Fibroblast of lung (primary cell): ENCODE data around the gene DAPK1.

Source experiments
- CTCF ChIP-seq, 2 donors: IDR thresholded peaks in 1 of 2; conservative IDR thresholded peaks in 1 of 2; 1 replicate in 1 of 2; 2 replicates in 1 of 2; pipeline ENCODE4 v1.5.1; 2011 to 2012; ENCODE audit warnings: low read length in 2 of 2, control low read depth in 1 of 2, inconsistent platforms in 1 of 2, low read depth in 1 of 2, mild to moderate bottlenecking in 1 of 2
- EZH2 ChIP-seq: IDR thresholded peaks from 2 replicates; pipeline ENCODE4 v1.5.1; 2012; ENCODE audit warnings: low read length, control low read depth, mild to moderate bottlenecking; ENCODE audit errors: missing control alignments

GRCh38 chr9:87554976-87555375, 57.3 kb downstream of the DAPK1 start:
- no peak for TF ChIP-seq EZH2
- TF ChIP-seq CTCF (conservative IDR thresholded peaks at IDR 0.05 in 1 of 2, IDR thresholded peaks at IDR 0.05 in 1 of 2; ENCODE audit: low read depth in 1 of 2, low read length in 2 of 2), result no peak
